Measurements from ENCODE around the gene SLC26A11. TPM values are rescaled to one million over a fixed set of nuclear protein-coding genes. Genes with fewer than 3 reads are reported as not detected.
"Not testable (repeated sequence)": the region's sequence is repeated elsewhere in the genome, so short reads cannot be mapped to it uniquely, and the experiment has no call there.

The SLC26A11 gene
- total RNA-seq, 1 donor from 2014 or later, result 23.6 TPM

DNA sequence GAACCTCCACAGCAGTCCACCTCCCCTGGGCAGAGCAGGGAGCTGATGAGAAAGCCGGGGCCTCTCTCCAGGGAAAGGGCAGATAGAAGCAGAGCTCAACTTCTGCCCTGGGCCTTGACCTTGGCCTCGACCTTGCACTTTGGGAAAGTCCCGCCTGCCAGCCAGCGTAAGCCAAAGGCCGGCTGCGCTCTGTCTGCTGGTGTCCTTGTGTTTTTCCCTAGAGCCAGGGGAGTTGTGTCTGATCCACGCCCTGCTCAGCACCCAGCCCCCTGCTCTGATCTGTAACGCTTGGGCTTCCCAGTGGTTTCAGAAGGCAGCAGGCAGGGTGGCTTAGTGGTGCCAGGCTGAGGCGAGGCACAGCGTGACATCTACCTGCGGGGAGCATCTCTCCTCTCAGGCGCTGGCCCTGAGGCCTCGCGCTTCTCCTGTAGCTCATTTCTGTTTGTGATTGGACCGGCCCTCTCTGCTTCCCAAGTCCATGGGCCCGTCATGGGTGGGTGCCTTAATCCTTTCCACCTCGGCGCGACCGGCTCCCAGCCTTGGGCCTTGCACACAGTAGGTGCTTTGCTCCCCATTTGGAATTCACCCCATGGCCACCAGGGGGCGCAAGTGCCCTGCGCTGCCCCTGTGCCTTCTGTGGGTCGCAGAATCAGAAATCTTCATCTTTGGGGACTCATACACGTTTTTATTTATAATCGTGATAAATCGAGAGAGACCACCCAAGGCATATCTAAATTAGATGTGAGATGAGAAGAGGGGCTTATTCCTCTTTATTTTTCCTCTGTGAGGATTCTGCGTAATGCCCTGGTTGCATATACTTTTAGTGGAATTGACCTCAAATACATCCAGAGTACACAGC, 24.3 kb upstream of the SLC26A11 start:
- Mint-ChIP-seq H3K27ac (no peak overlapping the region), H3K4me3 (no peak overlapping the region), H3K4me1 (ENCODE audit: unreplicated experiment) (peaks cover 20% of the 10 kb centered on the region), H3K9me3 (no peaks in the 10 kb centered on the region), H3K36me3 (no peaks in the 10 kb centered on the region), H3K27me3 (no peaks in the 10 kb centered on the region)
- TF ChIP-seq, protein P1, sequence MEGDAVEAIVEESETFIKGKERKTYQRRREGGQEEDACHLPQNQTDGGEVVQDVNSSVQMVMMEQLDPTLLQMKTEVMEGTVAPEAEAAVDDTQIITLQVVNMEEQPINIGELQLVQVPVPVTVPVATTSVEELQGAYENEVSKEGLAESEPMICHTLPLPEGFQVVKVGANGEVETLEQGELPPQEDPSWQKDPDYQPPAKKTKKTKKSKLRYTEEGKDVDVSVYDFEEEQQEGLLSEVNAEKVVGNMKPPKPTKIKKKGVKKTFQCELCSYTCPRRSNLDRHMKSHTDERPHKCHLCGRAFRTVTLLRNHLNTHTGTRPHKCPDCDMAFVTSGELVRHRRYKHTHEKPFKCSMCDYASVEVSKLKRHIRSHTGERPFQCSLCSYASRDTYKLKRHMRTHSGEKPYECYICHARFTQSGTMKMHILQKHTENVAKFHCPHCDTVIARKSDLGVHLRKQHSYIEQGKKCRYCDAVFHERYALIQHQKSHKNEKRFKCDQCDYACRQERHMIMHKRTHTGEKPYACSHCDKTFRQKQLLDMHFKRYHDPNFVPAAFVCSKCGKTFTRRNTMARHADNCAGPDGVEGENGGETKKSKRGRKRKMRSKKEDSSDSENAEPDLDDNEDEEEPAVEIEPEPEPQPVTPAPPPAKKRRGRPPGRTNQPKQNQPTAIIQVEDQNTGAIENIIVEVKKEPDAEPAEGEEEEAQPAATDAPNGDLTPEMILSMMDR (conservative IDR thresholded peaks at IDR 0.05), result peak; percentile 93
- no peak for DNase-seq (ENCODE audit: extremely low spot score, unreplicated experiment)

DNA sequence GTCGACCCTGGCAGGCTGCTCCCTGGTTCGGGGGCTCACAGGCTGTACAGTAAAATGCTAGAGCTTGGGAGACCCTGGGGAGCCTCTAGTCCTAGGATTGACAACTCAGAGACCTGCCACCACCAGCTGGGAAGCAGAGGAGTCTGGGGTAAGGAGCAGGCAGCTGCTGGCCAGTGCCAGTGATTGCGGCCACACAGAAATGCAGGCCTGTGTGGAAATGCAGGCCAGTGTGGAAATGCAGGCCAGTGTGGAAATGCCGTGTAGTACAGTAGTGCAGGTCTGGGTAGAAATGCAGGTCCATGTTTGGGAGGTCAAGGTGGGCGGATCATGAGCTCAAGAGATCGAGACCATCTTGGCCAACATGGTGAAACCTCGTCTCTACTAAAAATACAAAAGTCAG, 23.6 kb upstream of the SLC26A11 start:
- no peak overlapping the region for H3K4me3 Mint-ChIP-seq
- TF ChIP-seq, protein P1 (conservative IDR thresholded peaks at IDR 0.05), result no peak
- no peaks in the 10 kb centered on the region for H3K27me3 Mint-ChIP-seq
- H3K9me3 Mint-ChIP-seq, result no peaks in the 10 kb centered on the region
- no peaks in the 10 kb centered on the region for H3K36me3 Mint-ChIP-seq
- H3K4me1 Mint-ChIP-seq (ENCODE audit: unreplicated experiment), result peaks cover 18% of the 10 kb centered on the region
- no peak overlapping the region for H3K27ac Mint-ChIP-seq
- no peak for DNase-seq (ENCODE audit: extremely low spot score, unreplicated experiment)

DNA sequence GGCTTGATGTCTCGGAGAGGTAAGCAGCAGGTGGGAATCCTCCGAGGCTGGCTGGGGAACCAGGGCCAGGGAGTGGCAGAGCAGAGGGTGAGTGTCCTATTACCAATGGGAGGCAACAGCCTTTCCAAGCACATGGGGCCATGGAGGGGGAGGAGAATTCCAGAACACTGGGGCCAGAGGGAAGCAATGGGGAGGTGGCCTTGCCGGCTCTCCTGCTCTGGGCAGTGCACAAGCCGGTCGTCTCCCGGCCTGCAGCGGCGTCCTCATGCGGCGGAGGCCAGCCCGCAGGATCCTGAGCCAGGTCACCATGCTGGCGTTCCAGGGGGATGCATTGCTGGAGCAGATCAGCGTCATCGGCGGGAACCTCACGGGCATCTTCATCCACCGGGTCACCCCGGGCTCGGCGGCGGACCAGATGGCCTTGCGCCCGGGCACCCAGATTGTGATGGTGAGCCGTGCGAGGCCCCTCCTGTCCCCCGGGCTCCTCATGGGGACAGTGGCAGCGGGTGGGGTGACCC, 22.0 kb upstream of the SLC26A11 start:
- Mint-ChIP-seq H3K9me3 (no peaks in the 10 kb centered on the region), H3K4me3 (no peak overlapping the region), H3K27me3 (no peaks in the 10 kb centered on the region), H3K36me3 (no peaks in the 10 kb centered on the region), H3K4me1 (ENCODE audit: unreplicated experiment) (peaks cover 12% of the 10 kb centered on the region), H3K27ac (no peak overlapping the region)
- no peak for DNase-seq (ENCODE audit: extremely low spot score, unreplicated experiment)
- TF ChIP-seq, protein P1 (conservative IDR thresholded peaks at IDR 0.05), result no peak

DNA sequence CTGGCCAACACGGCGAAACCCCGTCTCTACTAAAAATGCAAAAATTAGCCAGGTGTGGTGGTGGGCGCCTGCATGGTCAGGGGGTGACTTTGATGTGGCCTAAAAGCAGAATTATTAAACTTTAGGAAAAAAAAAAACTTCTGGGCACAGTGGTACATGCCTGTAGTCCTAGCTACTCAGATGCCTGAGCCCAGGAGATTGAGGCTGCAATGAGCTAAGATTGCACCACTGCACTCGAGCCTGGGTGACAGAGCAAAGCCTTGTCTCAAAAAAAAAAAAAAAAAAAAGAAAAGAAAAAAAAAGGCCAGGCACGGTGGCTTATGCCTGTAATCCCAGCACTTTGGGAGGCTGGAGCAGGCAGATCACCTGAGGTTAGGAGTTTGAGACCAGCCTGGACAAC, 20.9 kb upstream of the SLC26A11 start:
- H3K36me3 Mint-ChIP-seq; H3K27ac Mint-ChIP-seq; DNase-seq (ENCODE audit: extremely low spot score, unreplicated experiment); H3K27me3 Mint-ChIP-seq; H3K9me3 Mint-ChIP-seq; H3K4me3 Mint-ChIP-seq: not testable (repeated sequence)
- peaks cover 12% of the 10 kb centered on the region for H3K4me1 Mint-ChIP-seq (ENCODE audit: unreplicated experiment)

DNA sequence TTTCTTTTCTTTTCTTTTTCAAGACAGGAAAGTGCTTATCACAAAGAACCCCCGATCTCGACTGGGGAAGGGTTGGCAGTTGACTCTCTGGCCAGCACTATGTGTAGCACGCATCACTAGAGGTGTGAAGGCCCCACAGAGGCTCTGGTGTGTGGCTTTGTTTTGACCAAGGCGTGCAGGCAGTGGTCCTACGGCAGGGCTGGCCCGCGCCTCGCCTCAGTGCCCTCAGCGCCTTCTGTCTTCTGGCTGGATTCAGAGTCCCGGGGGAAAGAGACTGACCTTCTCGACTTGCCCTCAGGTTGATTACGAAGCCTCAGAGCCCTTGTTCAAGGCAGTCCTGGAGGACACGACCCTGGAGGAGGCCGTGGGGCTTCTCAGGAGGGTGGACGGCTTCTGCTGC, 18.8 kb upstream of the SLC26A11 start:
- Mint-ChIP-seq H3K27me3 (no peaks in the 10 kb centered on the region), H3K4me1 (ENCODE audit: unreplicated experiment) (peaks cover 8% of the 10 kb centered on the region), H3K9me3 (no peaks in the 10 kb centered on the region), H3K36me3 (no peaks in the 10 kb centered on the region), H3K4me3 (no peak overlapping the region), H3K27ac (no peak overlapping the region)
- DNase-seq (ENCODE audit: extremely low spot score, unreplicated experiment), result no peak
- TF ChIP-seq, protein P1 (conservative IDR thresholded peaks at IDR 0.05), result no peak

DNA sequence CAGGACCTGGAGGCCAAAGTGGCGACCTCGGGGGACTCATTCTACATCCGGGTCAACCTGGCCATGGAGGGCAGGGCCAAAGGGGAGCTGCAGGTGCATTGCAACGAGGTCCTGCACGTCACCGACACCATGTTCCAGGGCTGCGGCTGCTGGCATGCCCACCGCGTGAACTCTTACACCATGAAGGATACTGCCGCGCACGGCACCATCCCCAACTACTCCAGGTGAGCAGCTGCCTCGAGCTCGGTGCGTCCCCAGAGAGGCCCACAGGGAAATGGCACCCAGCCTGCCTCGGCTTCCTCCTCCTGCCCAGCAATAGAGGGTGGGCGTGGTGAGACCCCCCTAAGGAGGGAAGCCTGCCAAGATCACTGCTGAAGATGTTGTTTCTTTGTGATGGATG, 18.0 kb upstream of the SLC26A11 start:
- no peak overlapping the region for H3K4me3 Mint-ChIP-seq
- no peak overlapping the region for H3K27ac Mint-ChIP-seq
- TF ChIP-seq, protein P1 (conservative IDR thresholded peaks at IDR 0.05), result no peak
- H3K36me3 Mint-ChIP-seq, result no peaks in the 10 kb centered on the region
- no peaks in the 10 kb centered on the region for H3K27me3 Mint-ChIP-seq
- no peak for DNase-seq (ENCODE audit: extremely low spot score, unreplicated experiment)
- peaks cover 8% of the 10 kb centered on the region for H3K4me1 Mint-ChIP-seq (ENCODE audit: unreplicated experiment)
- H3K9me3 Mint-ChIP-seq, result no peaks in the 10 kb centered on the region

All from type B pancreatic cell (in vitro differentiated cells).